ENCODE results near the gene CNIH1. TPM values are rescaled to one million over a fixed set of nuclear protein-coding genes. Genes with fewer than 3 reads are reported as not detected.
"Not testable (repeated sequence)": the region's sequence is repeated elsewhere in the genome, so short reads cannot be mapped to it uniquely, and the experiment has no call there.

Gene CNIH1
- total RNA-seq, 1 donor from 2014 or later, result 230 TPM

GRCh38 chr14:54380558-54380957 is 60.6 kb downstream of the CNIH1 start:
- not testable (repeated sequence) for DNase-seq

DNA sequence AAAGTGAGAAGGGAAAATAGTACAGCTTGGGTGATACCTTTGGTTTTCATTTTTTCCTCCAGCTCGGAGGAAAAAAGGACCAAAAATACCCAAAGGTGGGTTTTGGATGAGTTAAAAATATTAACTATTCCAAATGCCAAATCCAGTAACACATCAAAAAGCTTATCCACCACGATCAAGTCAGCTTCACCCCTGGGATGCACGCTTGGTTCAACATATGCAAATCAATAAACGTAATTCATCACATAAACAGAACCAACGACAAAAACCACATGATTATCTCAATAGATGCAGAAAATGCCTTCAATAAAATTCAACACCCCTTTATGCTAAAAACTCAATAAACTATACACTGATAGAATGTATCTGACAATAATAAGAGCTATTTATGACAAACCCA is 62.3 kb downstream of the CNIH1 start:
- DNase-seq, result not testable (repeated sequence)

DNA sequence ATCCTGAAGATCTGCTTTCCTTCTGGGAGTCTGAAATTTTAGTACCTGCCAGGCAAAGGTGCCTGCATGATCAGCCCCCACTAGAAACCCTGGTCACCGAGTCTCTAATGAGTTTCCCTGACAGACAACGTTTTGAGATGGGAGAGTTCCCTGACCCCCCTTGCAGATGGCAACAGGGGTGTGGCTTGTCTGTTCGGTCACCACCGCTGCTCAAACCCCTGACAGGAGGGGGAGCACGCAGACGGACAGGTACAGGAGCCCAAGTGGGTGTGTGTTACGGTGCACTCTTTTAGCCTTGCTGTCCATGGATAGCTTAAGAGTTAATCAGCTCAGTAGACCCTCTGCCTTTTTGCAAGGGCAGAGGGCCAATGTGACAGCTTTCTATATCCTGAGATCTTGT is 63.7 kb downstream of the CNIH1 start:
- DNase-seq, result no peak

DNA sequence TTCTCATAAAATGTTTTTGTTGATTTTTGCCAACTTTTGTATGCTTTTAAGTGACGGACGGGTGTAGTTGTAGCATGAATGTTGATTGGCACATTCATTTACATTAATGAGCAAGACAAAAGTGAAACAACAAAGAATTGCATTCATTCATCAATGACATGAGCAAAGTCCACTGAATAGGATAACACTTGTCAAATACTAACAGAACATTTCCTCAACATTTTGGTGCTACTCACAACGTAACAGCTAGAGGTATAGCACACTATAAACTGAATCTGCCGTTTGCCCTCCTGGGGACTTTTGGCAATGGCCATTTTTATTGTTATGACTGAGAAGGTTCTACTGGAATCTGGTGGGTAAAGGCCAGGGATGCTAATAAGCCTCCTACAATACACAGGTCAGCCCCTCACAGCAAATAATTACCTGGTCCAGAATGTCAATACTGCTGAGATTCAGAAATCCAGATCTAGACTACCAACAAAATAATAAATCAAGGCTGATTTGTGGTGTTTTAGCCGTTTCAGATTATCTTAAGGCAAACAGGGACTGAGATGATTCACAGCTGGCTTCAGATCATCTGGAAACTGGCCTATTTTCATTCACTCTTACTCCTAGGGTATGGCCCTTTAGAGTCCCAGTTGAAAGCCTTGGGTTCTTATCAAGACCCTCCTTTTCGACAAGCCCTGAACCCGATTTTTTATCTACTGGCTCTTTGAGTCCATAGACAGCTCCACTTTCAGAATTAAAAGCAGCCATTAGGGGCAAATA is 66.9 kb downstream of the CNIH1 start:
- DNase-seq, result no peak

Other genes with a start within 250 kb of the CNIH1 start
- gene CDKN3, start 44.4 kb downstream of the CNIH1 start, total RNA-seq, result 34.8 TPM
- 84.5 TPM for gene GMFB, start 47.6 kb upstream of the CNIH1 start, total RNA-seq
- gene CGRRF1, start 68.5 kb upstream of the CNIH1 start, total RNA-seq, result 21.0 TPM
- 95.8 TPM for gene SAMD4A, start 125.8 kb upstream of the CNIH1 start, total RNA-seq